Naive B cell (primary cell): ENCODE measurements around the gene DPCD. TPM values are rescaled to one million over a fixed set of nuclear protein-coding genes. Genes with fewer than 3 reads are reported as not detected.

Experiments
- ATAC-seq, 2 donors: fragments of 150-1000 bp; cut with Tn5 transposase; 2 replicates each; pipeline ENCODE4 v1.10.0; 2021; ENCODE audit warnings: low read depth in 2 of 2, mild to moderate bottlenecking in 2 of 2, moderate library complexity in 2 of 2
- DNase-seq: peaks from one replicate; pipeline ENCODE4 v3.0.0; 2022
- H3K27ac Mint-ChIP-seq, 6 donors: one replicate each; pipeline ENCODE4 v1.8.0; 2020 to 2022; ENCODE audit warnings: mild to moderate bottlenecking in 6 of 6, mixed read lengths in 6 of 6, moderate library complexity in 5 of 6, inconsistent platforms in 2 of 6
- H3K27me3 Mint-ChIP-seq, 3 donors: one replicate each; pipeline ENCODE4 v1.8.0; 2021 to 2022; ENCODE audit warnings: mixed read lengths in 3 of 3, mild to moderate bottlenecking in 1 of 3
- H3K36me3 Mint-ChIP-seq, 2 donors: one replicate each; pipeline ENCODE4 v1.8.0; 2020 to 2022; ENCODE audit warnings: mixed read lengths in 2 of 2, inconsistent platforms in 1 of 2, mild to moderate bottlenecking in 1 of 2
- H3K4me1 Mint-ChIP-seq, 3 donors: one replicate each; pipeline ENCODE4 v1.8.0; 2020 to 2022; ENCODE audit warnings: mixed read lengths in 3 of 3, inconsistent platforms in 1 of 3, mild to moderate bottlenecking in 1 of 3, moderate library complexity in 1 of 3
- H3K4me3 Mint-ChIP-seq, 8 donors: one replicate each; pipeline ENCODE4 v1.8.0; 2020 to 2022; ENCODE audit warnings: mild to moderate bottlenecking in 8 of 8, mixed read lengths in 8 of 8, moderate library complexity in 8 of 8, inconsistent platforms in 2 of 8
- H3K9me3 Mint-ChIP-seq, 7 donors: one replicate each; pipeline ENCODE4 v1.8.0; 2020 to 2022; ENCODE audit warnings: mixed read lengths in 7 of 7, mild to moderate bottlenecking in 5 of 7, inconsistent platforms in 2 of 7, moderate library complexity in 1 of 7
- polyA plus RNA-seq, 6 donors: library from polyadenylated mRNA; unstranded; fragments of 300-500 nt; fragmentation: Illumina TruSeq; gene quantifications; one replicate each; pipeline ENCODE4 v1.2.3, GENCODE V29; 2021; ENCODE audit warnings: low read depth in 6 of 6

The DPCD gene
- polyA plus RNA-seq: 1 to 10 TPM in 3 of 6 donors, under 1 TPM in 2, not detected in 1; 0.37 to 2.8 (median 1.2) TPM

GRCh38 chr10:101587725-101588653, at the start of gene DPCD, which contains the start of gene POLL:
Gene DPCD (plus strand): TSS chr10:101588321. CDS start chr10:101588337, 16 bp downstream.
Gene POLL (minus strand): TSS chr10:101588257. CDS start chr10:101587360, 897 bp downstream.
- H3K36me3 Mint-ChIP-seq: peaks cover 0 to 12% of the 10 kb centered on the region in 2 donors
- peak; percentile 84 for DNase-seq
- H3K27me3 Mint-ChIP-seq: peaks cover 0 to 7% (median 0%) of the 10 kb centered on the region in 3 donors
- peaks cover 19 to 37% (median 24%) of the 10 kb centered on the region in 3 donors for H3K4me1 Mint-ChIP-seq
- H3K9me3 Mint-ChIP-seq: no peaks in the 10 kb centered on the region
- peak; percentile 89 to 91 for ATAC-seq
- H3K4me3 Mint-ChIP-seq: peak within 1 kb of the TSS; percentile 95 to 98 (median 97)
- H3K27ac Mint-ChIP-seq: peak within 1 kb of the TSS; percentile 75 to 94 (median 91)

- no peak for DNase-seq
These were observed 49.7 kb upstream of the DPCD start for GRCh38 chr10:101538446-101538845.

DNA sequence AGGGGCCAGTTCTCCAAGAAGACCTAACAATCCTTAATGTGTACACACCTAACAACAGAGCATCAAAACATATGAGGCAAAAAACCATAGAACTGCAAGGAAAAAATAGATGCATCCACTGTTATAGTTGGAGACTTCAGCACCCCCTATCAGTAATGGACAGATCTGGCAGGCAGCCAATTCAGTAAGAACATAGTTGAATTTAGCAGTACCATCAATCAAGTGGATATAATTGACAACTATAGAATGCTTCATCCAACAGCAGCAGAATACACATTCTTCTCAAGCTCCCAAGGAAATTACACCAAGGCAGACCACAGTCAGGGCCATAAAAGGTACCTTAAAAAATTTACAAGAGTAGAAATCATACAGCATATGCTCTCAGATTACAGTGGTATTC, 42.2 kb upstream of the DPCD start:
- no peak overlapping the region for H3K27ac Mint-ChIP-seq
- no peaks in the 10 kb centered on the region for H3K4me1 Mint-ChIP-seq
- DNase-seq (no peak), ATAC-seq (no peak)
- no peaks in the 10 kb centered on the region for H3K27me3 Mint-ChIP-seq
- no peaks in the 10 kb centered on the region for H3K9me3 Mint-ChIP-seq
- peaks cover 3 to 21% of the 10 kb centered on the region in 2 donors for H3K36me3 Mint-ChIP-seq
- H3K4me3 Mint-ChIP-seq: no peak overlapping the region

More at GRCh38 chr10:101538446-101538845, 49.7 kb upstream of the DPCD start:
- Mint-ChIP-seq H3K27me3 (no peaks in the 10 kb centered on the region), H3K4me1 (no peaks in the 10 kb centered on the region), H3K9me3 (no peaks in the 10 kb centered on the region), H3K27ac (no peak overlapping the region), H3K4me3 (no peak overlapping the region), H3K36me3 (peaks cover 6 to 7% of the 10 kb centered on the region in 2 donors)
- no peak for ATAC-seq

- Mint-ChIP-seq H3K4me3 (no peak overlapping the region), H3K4me1 (no peaks in the 10 kb centered on the region), H3K9me3 (no peaks in the 10 kb centered on the region), H3K27ac (no peak overlapping the region), H3K36me3 (peaks cover 24 to 34% of the 10 kb centered on the region in 2 donors), H3K27me3 (no peaks in the 10 kb centered on the region)
- no peak for ATAC-seq
- no peak for DNase-seq
These were observed 37.2 kb upstream of the DPCD start for GRCh38 chr10:101550965-101551364.

DNA sequence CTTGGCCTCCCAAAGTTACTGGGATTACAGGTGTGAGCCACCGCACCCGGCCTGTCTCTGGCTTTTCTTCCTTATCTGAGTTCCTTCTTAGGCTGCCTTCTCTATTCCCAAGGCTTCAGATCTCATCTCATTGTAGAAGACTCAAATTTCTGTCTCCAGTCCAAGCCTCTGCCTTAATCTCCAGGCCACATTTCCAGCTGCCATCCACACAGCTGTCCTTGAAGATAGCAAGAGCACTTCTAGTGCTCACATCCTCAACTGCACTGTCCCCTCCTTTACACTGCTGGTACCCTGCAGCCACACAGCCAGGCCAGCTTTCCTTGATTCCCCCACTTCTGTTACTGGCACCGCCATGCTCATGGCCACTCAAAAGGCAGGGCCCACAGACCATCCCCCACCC, 35.7 kb upstream of the DPCD start:
- peaks cover 18 to 34% of the 10 kb centered on the region in 2 donors for H3K36me3 Mint-ChIP-seq
- peak overlapping the region in 1 of 6 donors; percentile 21 for H3K27ac Mint-ChIP-seq
- H3K27me3 Mint-ChIP-seq: no peaks in the 10 kb centered on the region
- ATAC-seq (no peak), DNase-seq (no peak)
- H3K4me3 Mint-ChIP-seq: peak overlapping the region in 1 of 8 donors; percentile 62
- no peaks in the 10 kb centered on the region for H3K9me3 Mint-ChIP-seq
- H3K4me1 Mint-ChIP-seq: no peaks in the 10 kb centered on the region

DNA sequence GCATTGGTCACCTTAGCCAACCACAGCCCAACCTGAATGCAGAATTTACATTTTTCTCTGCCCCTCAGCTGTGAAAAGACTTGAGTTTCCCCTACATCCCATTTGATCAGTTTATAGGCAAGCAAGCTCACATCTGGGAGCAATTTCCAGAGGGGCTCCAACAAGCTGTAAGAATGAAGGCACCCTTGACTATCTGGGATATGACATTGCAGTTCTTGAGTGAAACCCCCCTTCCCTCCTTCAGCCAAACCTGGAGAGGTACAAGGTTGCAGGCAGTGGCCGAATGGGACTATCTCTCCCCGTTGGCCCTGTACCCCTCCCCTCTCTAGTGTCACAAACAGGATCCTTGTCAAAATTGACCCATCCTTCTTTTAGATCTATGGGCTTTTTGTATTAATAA, 30.6 kb upstream of the DPCD start:
- H3K36me3 Mint-ChIP-seq: peaks cover 5 to 15% of the 10 kb centered on the region in 2 donors
- ATAC-seq (no peak), DNase-seq (no peak)
- H3K27ac Mint-ChIP-seq: no peak overlapping the region
- H3K4me1 Mint-ChIP-seq: peaks cover 0 to 11% (median 0%) of the 10 kb centered on the region in 3 donors
- H3K4me3 Mint-ChIP-seq: no peak overlapping the region
- H3K9me3 Mint-ChIP-seq: no peaks in the 10 kb centered on the region
- peaks cover 0 to 15% (median 0%) of the 10 kb centered on the region in 3 donors for H3K27me3 Mint-ChIP-seq

DNA sequence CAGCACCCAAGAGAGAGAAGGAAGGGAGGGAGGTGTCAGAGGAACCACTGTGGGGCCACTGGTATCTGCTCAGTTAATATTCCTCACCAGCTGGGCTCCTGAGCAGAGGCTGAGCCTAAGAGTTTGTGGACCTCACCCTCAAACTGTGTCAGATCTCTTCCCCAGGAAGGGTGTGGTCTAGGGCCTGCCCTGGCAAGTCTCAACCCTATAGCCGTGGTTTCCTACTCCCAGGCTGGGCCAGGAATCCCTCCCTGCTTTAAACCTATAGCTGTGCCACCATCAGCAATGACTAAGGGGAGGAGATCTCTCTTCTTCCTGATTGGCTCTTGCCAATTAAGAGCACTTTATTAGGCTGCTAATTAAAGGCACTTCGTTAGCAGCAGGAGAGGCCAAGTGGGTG, 29.9 kb upstream of the DPCD start:
- H3K9me3 Mint-ChIP-seq: no peaks in the 10 kb centered on the region
- peaks cover 0 to 19% (median 0%) of the 10 kb centered on the region in 3 donors for H3K27me3 Mint-ChIP-seq
- peaks cover 0 to 8% of the 10 kb centered on the region in 2 donors for H3K36me3 Mint-ChIP-seq
- H3K27ac Mint-ChIP-seq: no peak overlapping the region
- ATAC-seq (no peak), DNase-seq (no peak)
- peaks cover 0 to 11% (median 0%) of the 10 kb centered on the region in 3 donors for H3K4me1 Mint-ChIP-seq
- no peak overlapping the region for H3K4me3 Mint-ChIP-seq

- peaks cover 0 to under 1% of the 10 kb centered on the region in 2 donors for H3K36me3 Mint-ChIP-seq
- ATAC-seq: no peak
- no peaks in the 10 kb centered on the region for H3K9me3 Mint-ChIP-seq
- H3K4me1 Mint-ChIP-seq: peaks cover 0 to 11% (median 0%) of the 10 kb centered on the region in 3 donors
- no peak overlapping the region for H3K4me3 Mint-ChIP-seq
- DNase-seq: no peak
- peaks cover 0 to 26% (median 5%) of the 10 kb centered on the region in 3 donors for H3K27me3 Mint-ChIP-seq
- peak overlapping the region in 1 of 6 donors; percentile 75 for H3K27ac Mint-ChIP-seq
These were observed 29.2 kb upstream of the DPCD start for GRCh38 chr10:101558671-101559595.

DNA sequence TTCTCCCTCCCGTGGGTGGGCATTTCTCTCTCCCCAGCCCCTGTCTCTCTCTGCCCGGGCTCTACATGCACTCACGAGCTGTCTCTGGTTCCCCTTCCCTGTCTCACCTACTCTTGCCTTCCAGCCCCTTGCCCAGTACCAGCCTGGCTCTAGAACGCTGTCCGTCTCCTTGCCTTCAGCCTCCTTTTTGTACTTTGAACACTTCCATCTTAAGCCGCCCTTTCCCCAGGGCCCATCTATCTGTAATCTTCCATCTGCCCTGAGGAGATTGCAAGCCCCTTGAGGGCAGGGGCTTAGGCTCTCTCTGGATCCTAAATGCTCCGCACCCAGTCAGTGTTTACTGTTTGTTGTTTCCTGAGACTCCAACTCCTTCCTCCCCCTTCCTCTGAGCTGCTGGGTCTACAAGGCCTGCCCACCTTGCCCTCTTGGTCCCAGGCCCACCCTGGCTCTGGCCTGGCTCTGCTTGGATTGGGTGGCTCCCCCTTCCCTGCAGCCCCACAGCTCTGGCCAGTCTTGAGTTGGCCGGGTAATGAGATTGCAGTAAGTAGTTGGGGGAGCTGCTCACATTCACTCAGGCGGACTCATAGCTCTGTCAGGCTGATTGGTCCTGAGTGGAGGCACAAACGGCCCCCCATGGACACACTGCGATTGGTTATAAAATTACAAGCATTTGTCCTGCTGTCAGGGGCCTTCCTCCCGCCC, 28.4 kb upstream of the DPCD start:
- H3K9me3 Mint-ChIP-seq: no peaks in the 10 kb centered on the region
- H3K4me1 Mint-ChIP-seq: peaks cover 0 to 11% (median 0%) of the 10 kb centered on the region in 3 donors
- peak overlapping the region in 2 of 6 donors; percentile 1 to 75 for H3K27ac Mint-ChIP-seq
- peak overlapping the region in 1 of 8 donors; percentile 35 for H3K4me3 Mint-ChIP-seq
- H3K36me3 Mint-ChIP-seq: no peaks in the 10 kb centered on the region
- no peak for ATAC-seq
- H3K27me3 Mint-ChIP-seq: peaks cover 0 to 33% (median 13%) of the 10 kb centered on the region in 3 donors
- no peak for DNase-seq

- DNase-seq (no peak), ATAC-seq (no peak)
- H3K27me3 Mint-ChIP-seq: peaks cover 4 to 40% (median 20%) of the 10 kb centered on the region in 3 donors
- H3K4me3 Mint-ChIP-seq: no peak overlapping the region
- no peaks in the 10 kb centered on the region for H3K9me3 Mint-ChIP-seq
- no peaks in the 10 kb centered on the region for H3K36me3 Mint-ChIP-seq
- H3K27ac Mint-ChIP-seq: no peak overlapping the region
- peaks cover 0 to 11% (median 0%) of the 10 kb centered on the region in 3 donors for H3K4me1 Mint-ChIP-seq
These were observed 27.6 kb upstream of the DPCD start for GRCh38 chr10:101560298-101561067.

DNA sequence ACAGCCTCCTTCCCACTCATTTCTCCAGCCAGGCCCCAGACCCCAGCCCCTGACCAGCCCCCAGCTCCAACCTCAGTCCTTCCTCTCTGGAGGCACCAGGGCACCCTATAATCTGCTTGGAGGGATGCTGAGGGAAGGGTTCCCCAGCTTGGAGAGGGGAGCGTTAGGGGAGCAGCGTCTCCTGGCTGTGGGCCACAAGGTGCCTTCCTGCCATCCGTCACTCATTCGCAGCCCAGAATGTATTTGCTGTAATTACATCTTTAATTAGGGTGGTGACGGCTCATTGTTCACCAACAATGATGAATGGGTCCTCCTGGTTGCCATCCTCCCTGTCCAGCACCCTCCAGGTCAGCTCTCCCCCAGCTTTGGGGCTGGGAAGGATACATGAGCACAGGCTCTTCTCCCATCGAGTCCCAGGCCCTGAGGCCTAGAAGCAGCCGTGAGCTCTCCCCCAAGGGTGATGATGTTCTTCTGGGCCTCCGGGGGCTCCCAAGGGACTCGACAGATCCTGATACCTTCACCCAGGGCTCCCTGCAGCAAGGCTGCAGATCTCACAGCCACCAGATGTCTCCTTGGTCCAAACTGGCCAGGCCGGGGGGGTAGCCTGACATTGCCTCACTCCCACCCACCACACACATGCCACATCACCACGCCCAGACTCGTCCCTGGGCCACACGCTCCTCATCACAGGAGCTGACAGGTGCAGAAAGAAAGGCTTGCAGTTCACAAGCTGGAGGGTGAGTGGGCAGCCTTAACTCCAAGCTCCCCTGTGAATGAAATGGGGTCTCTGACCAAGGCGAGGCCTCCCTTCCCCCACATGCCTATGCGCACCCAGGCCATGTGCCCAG, 26.8 kb upstream of the DPCD start:
- peaks cover 3 to 12% (median 4%) of the 10 kb centered on the region in 3 donors for H3K4me1 Mint-ChIP-seq
- H3K27ac Mint-ChIP-seq: no peak overlapping the region
- no peak for DNase-seq
- ATAC-seq: no peak
- peaks cover 12 to 46% (median 27%) of the 10 kb centered on the region in 3 donors for H3K27me3 Mint-ChIP-seq
- no peaks in the 10 kb centered on the region for H3K9me3 Mint-ChIP-seq
- H3K4me3 Mint-ChIP-seq: no peak overlapping the region
- H3K36me3 Mint-ChIP-seq: no peaks in the 10 kb centered on the region
